Measurements from ENCODE around the gene DIO1.
"Not testable (repeated sequence)": the region's sequence is repeated elsewhere in the genome, so short reads cannot be mapped to it uniquely, and the experiment has no call there.

Gene DIO1

DNA sequence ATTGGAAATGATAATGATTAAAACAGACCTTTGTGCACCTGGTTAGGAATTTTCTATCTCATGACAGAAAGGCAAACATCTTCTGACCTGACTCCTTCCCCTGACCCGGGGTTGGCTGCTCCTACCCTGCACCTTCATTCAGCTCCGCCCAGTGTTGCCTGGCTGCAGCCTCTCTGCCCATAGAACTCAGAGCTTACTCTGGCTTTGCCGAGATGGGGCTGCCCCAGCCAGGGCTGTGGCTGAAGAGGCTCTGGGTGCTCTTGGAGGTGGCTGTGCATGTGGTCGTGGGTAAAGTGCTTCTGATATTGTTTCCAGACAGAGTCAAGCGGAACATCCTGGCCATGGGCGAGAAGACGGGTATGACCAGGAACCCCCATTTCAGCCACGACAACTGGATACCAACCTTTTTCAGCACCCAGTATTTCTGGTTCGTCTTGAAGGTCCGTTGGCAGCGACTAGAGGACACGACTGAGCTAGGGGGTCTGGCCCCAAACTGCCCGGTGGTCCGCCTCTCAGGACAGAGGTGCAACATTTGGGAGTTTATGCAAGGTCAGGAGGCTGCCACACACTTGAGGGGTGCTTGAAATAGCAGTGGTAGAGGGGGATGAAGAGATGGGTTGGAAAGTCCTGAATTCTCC lies at the start of gene DIO1:
Gene DIO1 (plus strand): TSS at position 189 of the 638 bp plus-strand sequence. CDS start 24 bp downstream, at position 213.
- no peak for DNase-seq (ENCODE audit: low read depth in 2 of 2)

DNA sequence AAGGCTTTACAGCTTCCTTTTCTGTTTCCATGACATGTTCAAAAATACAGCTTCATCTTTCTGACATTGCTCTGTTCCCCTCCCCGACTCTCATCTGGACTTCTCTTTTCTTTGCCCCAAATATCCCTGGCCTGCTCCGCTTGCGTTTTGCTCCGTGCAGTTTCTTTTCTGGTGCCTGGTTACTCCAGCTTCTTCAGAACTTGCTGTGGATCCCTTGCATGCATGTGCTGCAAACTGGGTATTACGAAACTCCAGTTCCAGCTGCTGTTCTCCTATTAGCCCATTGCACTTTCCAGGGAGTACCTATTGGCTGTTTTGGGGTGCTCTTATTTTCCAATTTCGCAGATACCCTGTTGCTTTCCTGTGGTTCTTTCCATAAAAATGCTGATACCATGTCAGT lies 46.0 kb upstream of the DIO1 start:
- no peak for DNase-seq (ENCODE audit: low read depth in 2 of 2)

GRCh38 chr1:53850082-53850673 lies 43.8 kb upstream of the DIO1 start:
- DNase-seq (ENCODE audit: low read depth in 2 of 2) = no peak

DNA sequence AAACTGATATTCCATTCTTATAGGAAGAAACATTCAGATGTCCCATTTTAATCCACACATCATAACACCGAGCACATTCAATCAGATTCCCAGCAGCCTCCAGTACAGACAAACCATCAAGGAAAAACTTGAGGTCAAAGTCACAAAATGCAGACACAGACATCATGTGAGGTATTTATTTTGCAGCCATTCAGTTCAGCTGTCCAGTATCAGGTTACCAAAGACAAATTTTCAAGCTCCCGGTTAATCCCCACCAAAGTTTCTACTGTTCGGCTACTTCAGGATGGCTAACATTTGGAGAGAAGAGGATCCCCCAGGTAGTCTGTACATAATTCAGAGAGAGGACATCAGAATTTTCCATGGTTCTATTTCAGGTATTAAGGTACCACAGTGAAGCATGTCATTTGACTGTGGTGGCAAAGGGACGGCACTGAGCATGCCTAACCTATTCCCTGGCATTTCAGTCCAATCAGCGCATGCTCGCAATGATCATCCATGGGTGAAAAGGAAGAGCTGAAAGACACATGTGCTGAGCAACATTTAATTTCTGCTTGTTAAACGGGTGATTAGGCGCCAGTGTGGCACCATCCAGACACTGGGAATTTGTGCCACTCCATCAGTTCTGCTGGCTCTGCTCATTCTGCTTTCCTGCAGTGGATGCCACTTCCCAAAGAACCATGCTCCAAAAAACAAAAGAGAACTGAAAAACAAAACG lies 42.3 kb upstream of the DIO1 start:
- no peak for DNase-seq (ENCODE audit: low read depth in 2 of 2)

- DNase-seq (ENCODE audit: low read depth in 2 of 2) = peak in 1 of 2 donors; percentile 8
These were observed 33.0 kb upstream of the DIO1 start for GRCh38 chr1:53860967-53861411.

GRCh38 chr1:53862507-53862906 lies 31.5 kb upstream of the DIO1 start:
- DNase-seq (ENCODE audit: low read depth in 2 of 2) = no peak

DNA sequence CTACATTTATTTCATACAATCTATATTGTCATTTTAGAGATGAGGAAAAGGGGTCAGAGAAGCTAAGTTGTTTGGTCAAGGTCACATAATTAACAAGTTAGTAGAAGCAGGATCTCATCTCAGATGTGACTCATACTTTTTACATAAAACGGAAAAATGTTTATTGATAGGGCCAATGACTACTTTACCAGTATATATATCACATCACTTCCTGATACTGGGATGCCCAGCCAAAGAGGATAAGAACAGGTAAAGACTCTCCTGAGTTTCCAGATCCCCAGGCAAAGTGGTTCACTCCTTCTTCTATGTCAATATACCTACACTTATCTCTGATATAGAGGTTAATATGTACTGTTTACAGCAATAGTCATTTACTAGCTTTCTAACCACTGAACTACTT lies 25.4 kb upstream of the DIO1 start:
- DNase-seq (ENCODE audit: low read depth in 2 of 2) = no peak

DNA sequence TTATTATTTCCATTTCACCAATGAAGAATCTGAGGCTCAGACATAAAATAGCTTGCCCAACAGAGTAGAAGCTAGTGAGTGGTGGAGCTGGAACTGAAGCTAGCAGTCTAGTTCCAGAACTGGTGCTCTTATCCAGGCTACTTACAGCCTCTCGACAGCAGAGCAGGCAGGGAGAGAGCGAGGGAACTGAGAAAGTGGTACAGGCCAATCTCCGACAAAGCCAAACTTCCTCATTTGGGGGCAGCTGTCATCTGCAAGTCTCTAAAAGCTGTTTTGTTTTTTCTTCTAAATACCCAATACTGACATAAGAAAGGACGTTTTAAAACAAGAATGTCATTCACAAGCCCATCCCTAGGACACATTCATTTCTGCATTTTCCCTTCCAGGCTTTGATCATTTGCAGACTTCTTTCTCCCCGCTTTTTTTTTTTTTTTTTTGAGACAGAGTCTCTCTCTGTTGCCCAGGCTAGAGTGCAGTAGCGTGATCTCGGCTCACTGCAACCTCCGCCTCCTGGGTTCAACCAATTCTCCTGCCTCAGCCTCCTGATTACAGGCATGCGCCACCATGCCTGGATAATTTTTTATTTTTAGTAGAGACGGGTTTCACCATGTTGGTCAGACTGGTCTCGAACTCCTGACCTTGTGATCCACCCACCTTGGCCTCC lies 24.4 kb upstream of the DIO1 start:
- no peak for DNase-seq (ENCODE audit: low read depth in 2 of 2)

DNA sequence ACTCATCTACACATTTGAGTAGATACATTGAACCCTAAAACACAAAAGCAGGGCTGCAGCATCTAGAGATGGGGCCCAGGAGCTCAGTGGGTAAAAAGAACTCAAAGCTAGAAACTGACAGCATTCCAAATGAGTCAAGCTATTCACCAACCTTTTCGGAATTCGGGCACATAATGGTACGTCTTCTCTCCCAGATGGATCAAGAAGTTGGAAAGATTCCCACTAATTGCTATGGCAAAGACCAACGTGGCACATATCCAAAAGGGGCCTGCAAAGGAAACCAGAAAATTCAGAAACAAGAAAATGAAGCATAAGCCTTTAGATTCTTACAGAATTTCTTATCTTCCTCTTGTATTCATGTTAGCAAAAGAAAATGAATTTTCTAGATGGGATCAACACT lies 22.8 kb upstream of the DIO1 start:
- no peak for DNase-seq (ENCODE audit: low read depth in 2 of 2)

- DNase-seq (ENCODE audit: low read depth in 2 of 2) = no peak
These were observed 22.1 kb upstream of the DIO1 start for GRCh38 chr1:53871773-53872484.

- DNase-seq (ENCODE audit: low read depth in 2 of 2) = not testable (repeated sequence)
These were observed 18.8 kb upstream of the DIO1 start for GRCh38 chr1:53875150-53875549.

GRCh38 chr1:53878492-53879105 lies 15.4 kb upstream of the DIO1 start:
- DNase-seq (ENCODE audit: low read depth in 2 of 2) = no peak

DNA sequence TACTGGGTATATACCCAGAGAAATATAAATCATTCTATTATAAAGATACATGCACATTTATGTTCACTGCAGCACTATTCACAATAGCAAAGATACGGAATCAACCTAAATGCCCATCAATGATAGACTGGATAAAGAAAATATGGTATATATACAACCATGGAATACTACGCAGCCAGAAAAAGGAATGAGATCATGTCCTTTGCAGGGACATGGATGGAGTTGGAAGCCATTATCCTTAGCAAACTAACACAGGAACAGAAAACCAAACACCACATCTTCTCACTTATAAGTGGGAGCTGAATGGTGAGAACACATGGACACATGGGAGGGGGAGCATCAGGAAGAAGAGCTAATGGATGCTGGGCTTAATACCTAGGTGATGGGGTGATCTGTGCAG lies 12.1 kb upstream of the DIO1 start:
- DNase-seq (ENCODE audit: low read depth in 2 of 2) = not testable (repeated sequence)

GRCh38 chr1:53883600-53883999 lies 10.4 kb upstream of the DIO1 start:
- DNase-seq (ENCODE audit: low read depth in 2 of 2) = not testable (repeated sequence)

DNA sequence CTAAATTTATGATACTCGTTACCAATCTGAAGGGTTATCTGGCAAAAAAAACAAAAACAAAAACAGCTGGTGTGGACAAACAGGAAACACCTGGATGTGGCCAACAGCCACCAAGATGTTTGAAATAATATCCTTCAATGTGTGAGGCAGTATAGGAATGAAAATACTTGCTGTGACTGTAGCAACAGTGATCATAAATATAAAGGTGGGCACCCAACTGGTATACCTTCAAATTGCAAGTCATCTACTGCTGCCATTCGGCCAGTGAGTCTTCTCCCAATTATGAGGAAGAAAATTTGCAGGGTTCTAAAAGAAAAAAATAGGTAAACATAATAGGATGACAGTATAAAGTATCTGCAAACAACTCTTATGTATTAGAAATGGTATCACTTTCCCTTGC lies 5.3 kb upstream of the DIO1 start:
- no peak for DNase-seq (ENCODE audit: low read depth in 2 of 2)

GRCh38 chr1:53889304-53890298 lies 4.4 kb upstream of the DIO1 start, which contains the start of gene YIPF1:
Gene YIPF1 (minus strand): TSS chr1:53889797. CDS start chr1:53888937, 860 bp downstream.
- DNase-seq (ENCODE audit: low read depth in 2 of 2) = peak; percentile 77 to 81

DNA sequence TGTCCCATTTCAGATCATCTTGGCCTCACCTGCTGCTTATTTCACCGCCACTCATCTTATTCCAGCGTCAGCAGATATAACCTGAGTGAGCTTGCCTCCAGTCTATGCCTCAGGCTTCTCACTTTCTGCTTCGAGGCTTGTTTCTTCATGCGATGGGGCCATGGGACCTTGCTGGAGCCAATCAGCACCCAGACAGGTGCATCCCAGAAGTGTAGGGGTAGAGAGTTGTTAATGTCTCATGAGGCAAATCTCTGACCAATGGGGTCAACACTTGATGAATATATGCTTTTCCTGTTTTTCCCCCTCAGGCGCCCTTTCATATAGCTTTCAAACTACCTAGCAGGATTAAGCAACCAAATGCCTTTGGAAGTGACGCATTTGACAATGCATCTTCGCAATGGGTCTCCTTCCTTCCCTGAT lies 3.5 kb upstream of the DIO1 start:
- peak in 1 of 2 donors; percentile 7 for DNase-seq (ENCODE audit: low read depth in 2 of 2)

- no peak for DNase-seq (ENCODE audit: low read depth in 2 of 2)
These were observed 3.0 kb upstream of the DIO1 start for GRCh38 chr1:53891018-53891417.

GRCh38 chr1:53891678-53892077 lies 2.3 kb upstream of the DIO1 start:
- no peak for DNase-seq (ENCODE audit: low read depth in 2 of 2)

DNA sequence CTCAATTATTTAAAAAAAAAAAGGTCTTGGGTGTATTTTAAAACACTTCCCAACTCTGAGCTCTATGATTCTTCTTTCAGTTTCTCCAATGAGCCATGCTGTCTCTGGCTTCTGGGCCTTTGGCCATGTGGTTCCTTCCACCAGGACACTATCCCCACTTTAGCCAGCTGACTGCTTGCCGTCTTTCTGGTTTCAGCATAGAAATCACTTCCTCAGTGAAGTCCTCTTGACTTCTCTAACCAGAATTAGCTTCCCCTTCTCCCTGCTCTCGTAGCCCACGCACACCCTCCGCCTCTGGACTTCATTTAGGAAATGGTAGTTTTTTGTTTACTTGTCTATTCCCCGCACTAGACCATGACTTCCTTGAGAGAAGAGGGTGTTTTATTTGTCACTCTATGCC lies 1.1 kb upstream of the DIO1 start:
- no peak for DNase-seq (ENCODE audit: low read depth in 2 of 2)

All from stimulated activated CD8-positive, alpha-beta memory T cell treated with anti-CD3 and anti-CD28 coated beads, Interleukin-2, amount 100 ng/mL, for 48 hours (primary cell).